ENCODE results near the gene GNG13. TPM values are rescaled to one million over a fixed set of nuclear protein-coding genes. Genes with fewer than 3 reads are reported as not detected.

The GNG13 gene
- total and polyA plus RNA-seq, 2 experiments from 2014 or later: 0.29 TPM; not detected in 1

GRCh38 chr16:830871-831570, 30.5 kb upstream of the GNG13 start (continued):
- TF ChIP-seq ZNF462 (CRISPR knock-in tag; IDR thresholded peaks at IDR 0.05): no peak

GRCh38 chr16:830107-830870, 29.8 kb upstream of the GNG13 start:
- no peak overlapping the region for H3K27ac ChIP-seq (ENCODE audit: low read depth)
- Mint-ChIP-seq H3K4me3 (no peak overlapping the region), H3K27me3 (ENCODE audit: insufficient read depth, low read depth, poor library complexity) (peaks cover 10% of the 10 kb centered on the region), H3K9me3 (no peaks in the 10 kb centered on the region), H3K4me1 (no peaks in the 10 kb centered on the region), H3K36me3 (ENCODE audit: low read depth) (no peaks in the 10 kb centered on the region), H3K27ac (no peak overlapping the region)
- no peaks in the 10 kb centered on the region for H3K4me1 ChIP-seq (ENCODE audit: insufficient read depth)
- H3F3A ChIP-seq (replicated peaks; ENCODE audit: low read depth): no peaks in the 10 kb centered on the region
- no peak overlapping the region for H3K4me2 ChIP-seq
- no peaks in the 10 kb centered on the region for H3K79me2 ChIP-seq (replicated peaks; ENCODE audit: insufficient read depth)
- H3K9me2 ChIP-seq (ENCODE audit: insufficient read depth): no peaks in the 10 kb centered on the region
- no peaks in the 10 kb centered on the region for H3K27me3 ChIP-seq (ENCODE audit: insufficient read depth)
- no peak overlapping the region for H2AFZ ChIP-seq
- DNase-seq (ENCODE audit: low spot score) (no peak), ATAC-seq (no peak)
- H4K20me1 ChIP-seq (replicated peaks; ENCODE audit: insufficient read depth): no peaks in the 10 kb centered on the region
- no peaks in the 10 kb centered on the region for H3K36me3 ChIP-seq (ENCODE audit: insufficient read depth)
- no peak overlapping the region for H3K4me3 ChIP-seq
- no peak for TF ChIP-seq ZNF331 (CRISPR knock-in tag; IDR thresholded peaks at IDR 0.05; ENCODE audit: low read depth)
- TF ChIP-seq ETS1 (IDR thresholded peaks at IDR 0.05): no peak
- no peak for TF ChIP-seq CREB1 (CRISPR knock-in tag; IDR thresholded peaks at IDR 0.05; ENCODE audit: low read depth)
- TF ChIP-seq POLR2AphosphoS5 (IDR thresholded peaks at IDR 0.05; ENCODE audit: low read depth): no peak
- no peak for TF ChIP-seq ZNF462 (CRISPR knock-in tag; IDR thresholded peaks at IDR 0.05)
